ENCODE results near the gene FICD. TPM values are rescaled to one million over a fixed set of nuclear protein-coding genes. Genes with fewer than 3 reads are reported as not detected.
A peak's percentile ranks its signal among the peaks of the same experiment; 100 is the strongest.

Gene FICD
- total and polyA plus RNA-seq, 3 experiments from 2014 or later, result 5.2 to 5.9 (median 5.8) TPM

GRCh38 chr12:108491256-108491655 lies 23.8 kb upstream of the FICD start:
- Histone ChIP-seq H3K36me3 (ENCODE audit: insufficient read depth, low read length) (no peaks in the 10 kb centered on the region), H3K4me1 (ENCODE audit: insufficient read depth, low read length) (no peaks in the 10 kb centered on the region), H3K9me3 (ENCODE audit: low read length) (no peaks in the 10 kb centered on the region), H3K4me3 (ENCODE audit: low read length) (no peak overlapping the region), H3K27me3 (ENCODE audit: insufficient read depth, low read length, poor library complexity, severe bottlenecking) (no peaks in the 10 kb centered on the region), H3K27ac (ENCODE audit: low read depth, low read length) (no peak overlapping the region)
- no peak overlapping the region for H3K4me3 Mint-ChIP-seq
- CTCF ChIA-PET, result no interaction called here
- POLR2A ChIA-PET, result no interaction called here
- H3K9me3 Mint-ChIP-seq, result peaks cover 7 to 13% (median 10%) of the 10 kb centered on the region in 5 donors
- no peak for DNase-seq
- no peak overlapping the region for H3K27ac Mint-ChIP-seq
- H3K27me3 Mint-ChIP-seq, result peaks cover 32 to 72% of the 10 kb centered on the region in 2 donors
- H3K4me1 Mint-ChIP-seq, result no peaks in the 10 kb centered on the region
- H3K36me3 Mint-ChIP-seq, result peaks cover 0 to 14% (median 2%) of the 10 kb centered on the region in 3 donors

GRCh38 chr12:108495054-108495453 lies 20.0 kb upstream of the FICD start:
- no peaks in the 10 kb centered on the region for H3K9me3 ChIP-seq (ENCODE audit: low read length)
- Mint-ChIP-seq H3K27ac (no peak overlapping the region), H3K4me1 (no peaks in the 10 kb centered on the region), H3K4me3 (no peak overlapping the region), H3K36me3 (no peaks in the 10 kb centered on the region), H3K9me3 (peaks cover 0 to 2% (median 0%) of the 10 kb centered on the region in 5 donors), H3K27me3 (peaks cover 22 to 67% of the 10 kb centered on the region in 2 donors)
- ChIA-PET POLR2A (no interaction called here), CTCF (no interaction called here)
- H3K4me1 ChIP-seq (ENCODE audit: insufficient read depth, low read length), result no peaks in the 10 kb centered on the region
- H3K27me3 ChIP-seq (ENCODE audit: insufficient read depth, low read length, poor library complexity, severe bottlenecking), result no peaks in the 10 kb centered on the region
- peak in 1 of 5 donors; percentile 11 for DNase-seq
- no peak overlapping the region for H3K27ac ChIP-seq (ENCODE audit: low read depth, low read length)
- no peaks in the 10 kb centered on the region for H3K36me3 ChIP-seq (ENCODE audit: insufficient read depth, low read length)
- H3K4me3 ChIP-seq (ENCODE audit: low read length), result no peak overlapping the region

GRCh38 chr12:108495823-108496579 lies 19.1 kb upstream of the FICD start:
- DNase-seq, result no peak
- H3K36me3 ChIP-seq (ENCODE audit: insufficient read depth, low read length), result no peaks in the 10 kb centered on the region
- H3K9me3 ChIP-seq (ENCODE audit: low read length), result no peaks in the 10 kb centered on the region
- peaks cover 21 to 62% of the 10 kb centered on the region in 2 donors for H3K27me3 Mint-ChIP-seq
- H3K4me3 ChIP-seq (ENCODE audit: low read length), result no peak overlapping the region
- CTCF ChIA-PET, result interaction anchor here (1.0 kb wide), 1 partner anchor 13 kb away, joined by 3 read pairs; no protein-coding TSS in a partner anchor
- H3K27me3 ChIP-seq (ENCODE audit: insufficient read depth, low read length, poor library complexity, severe bottlenecking), result no peaks in the 10 kb centered on the region
- no peak overlapping the region for H3K27ac ChIP-seq (ENCODE audit: low read depth, low read length)
- no peaks in the 10 kb centered on the region for H3K4me1 Mint-ChIP-seq
- no peaks in the 10 kb centered on the region for H3K4me1 ChIP-seq (ENCODE audit: insufficient read depth, low read length)
- POLR2A ChIA-PET, result no interaction called here
- H3K36me3 Mint-ChIP-seq, result no peaks in the 10 kb centered on the region
- no peak overlapping the region for H3K27ac Mint-ChIP-seq
- peaks cover 0 to 2% (median 0%) of the 10 kb centered on the region in 5 donors for H3K9me3 Mint-ChIP-seq
- no peak overlapping the region for H3K4me3 Mint-ChIP-seq

- no peak for DNase-seq
- Histone ChIP-seq H3K9me3 (ENCODE audit: low read length) (no peaks in the 10 kb centered on the region), H3K36me3 (ENCODE audit: insufficient read depth, low read length) (no peaks in the 10 kb centered on the region), H3K27ac (ENCODE audit: low read depth, low read length) (no peak overlapping the region), H3K4me3 (ENCODE audit: low read length) (no peak overlapping the region), H3K4me1 (ENCODE audit: insufficient read depth, low read length) (no peaks in the 10 kb centered on the region), H3K27me3 (ENCODE audit: insufficient read depth, low read length, poor library complexity, severe bottlenecking) (no peaks in the 10 kb centered on the region)
- H3K4me1 Mint-ChIP-seq, result no peaks in the 10 kb centered on the region
- H3K27me3 Mint-ChIP-seq, result peaks cover 18 to 55% of the 10 kb centered on the region in 2 donors
- H3K9me3 Mint-ChIP-seq, result peaks cover 5 to 14% (median 13%) of the 10 kb centered on the region in 5 donors
- H3K27ac Mint-ChIP-seq, result no peak overlapping the region
- no peak overlapping the region for H3K4me3 Mint-ChIP-seq
- peaks cover 0 to 4% (median 1%) of the 10 kb centered on the region in 3 donors for H3K36me3 Mint-ChIP-seq
- CTCF ChIA-PET, result interaction anchor here (1.2 kb wide), 1 partner anchor 11 kb away, joined by 5 read pairs; no protein-coding TSS in a partner anchor
- POLR2A ChIA-PET, result no interaction called here
Measured at GRCh38 chr12:108498136-108498535, 16.9 kb upstream of the FICD start.

GRCh38 chr12:108502922-108503321 lies 12.2 kb upstream of the FICD start:
- no peak overlapping the region for H3K4me3 Mint-ChIP-seq
- peaks cover 0 to 7% (median 1%) of the 10 kb centered on the region in 3 donors for H3K36me3 Mint-ChIP-seq
- no peaks in the 10 kb centered on the region for H3K4me1 Mint-ChIP-seq
- no peak overlapping the region for H3K27ac ChIP-seq (ENCODE audit: low read depth, low read length)
- H3K36me3 ChIP-seq (ENCODE audit: insufficient read depth, low read length), result no peaks in the 10 kb centered on the region
- H3K4me3 ChIP-seq (ENCODE audit: low read length), result no peak overlapping the region
- H3K9me3 ChIP-seq (ENCODE audit: low read length), result peaks cover 5% of the 10 kb centered on the region
- DNase-seq, result no peak
- no peak overlapping the region for H3K27ac Mint-ChIP-seq
- ChIA-PET POLR2A (no interaction called here), CTCF (no interaction called here)
- peaks cover 17 to 51% of the 10 kb centered on the region in 2 donors for H3K27me3 Mint-ChIP-seq
- H3K4me1 ChIP-seq (ENCODE audit: insufficient read depth, low read length), result no peaks in the 10 kb centered on the region
- H3K9me3 Mint-ChIP-seq, result peaks cover 14 to 26% (median 24%) of the 10 kb centered on the region in 5 donors
- no peaks in the 10 kb centered on the region for H3K27me3 ChIP-seq (ENCODE audit: insufficient read depth, low read length, poor library complexity, severe bottlenecking)

GRCh38 chr12:108505129-108505528 lies 9.9 kb upstream of the FICD start:
- Mint-ChIP-seq H3K27me3 (peaks cover 11 to 41% of the 10 kb centered on the region in 2 donors), H3K4me1 (no peaks in the 10 kb centered on the region), H3K4me3 (no peak overlapping the region), H3K27ac (no peak overlapping the region), H3K36me3 (peaks cover 0 to 7% (median 1%) of the 10 kb centered on the region in 3 donors), H3K9me3 (peaks cover 14 to 26% (median 24%) of the 10 kb centered on the region in 5 donors)
- Histone ChIP-seq H3K4me3 (ENCODE audit: low read length) (no peak overlapping the region), H3K36me3 (ENCODE audit: insufficient read depth, low read length) (no peaks in the 10 kb centered on the region), H3K27me3 (ENCODE audit: insufficient read depth, low read length, poor library complexity, severe bottlenecking) (no peaks in the 10 kb centered on the region), H3K9me3 (ENCODE audit: low read length) (peaks cover 5% of the 10 kb centered on the region), H3K4me1 (ENCODE audit: insufficient read depth, low read length) (no peaks in the 10 kb centered on the region), H3K27ac (ENCODE audit: low read depth, low read length) (no peak overlapping the region)
- ChIA-PET POLR2A (no interaction called here), CTCF (no interaction called here)
- no peak for DNase-seq

- H3K4me1 Mint-ChIP-seq, result peaks cover 7 to 12% (median 10%) of the 10 kb centered on the region in 3 donors
- no peak overlapping the region for H3K4me3 Mint-ChIP-seq
- Histone ChIP-seq H3K9me3 (ENCODE audit: low read length) (peaks cover 5% of the 10 kb centered on the region), H3K27ac (ENCODE audit: low read depth, low read length) (no peak overlapping the region), H3K36me3 (ENCODE audit: insufficient read depth, low read length) (no peaks in the 10 kb centered on the region), H3K4me3 (ENCODE audit: low read length) (no peak overlapping the region), H3K4me1 (ENCODE audit: insufficient read depth, low read length) (no peaks in the 10 kb centered on the region), H3K27me3 (ENCODE audit: insufficient read depth, low read length, poor library complexity, severe bottlenecking) (no peaks in the 10 kb centered on the region)
- H3K27me3 Mint-ChIP-seq, result peaks cover 15 to 35% of the 10 kb centered on the region in 2 donors
- ChIA-PET CTCF (interaction anchor here (0.8 to 1.1 kb wide), 3 partner anchors 10 to 110 kb away, joined by 3 to 5 read pairs (median 3); no protein-coding TSS in a partner anchor), POLR2A (no interaction called here)
- H3K9me3 Mint-ChIP-seq, result peaks cover 10 to 14% (median 10%) of the 10 kb centered on the region in 5 donors
- peaks cover 0 to 3% (median 0%) of the 10 kb centered on the region in 3 donors for H3K36me3 Mint-ChIP-seq
- DNase-seq, result no peak
- peak overlapping the region in 1 of 8 donors; percentile 55 for H3K27ac Mint-ChIP-seq
Measured at GRCh38 chr12:108507971-108508642, 7.0 kb upstream of the FICD start.

- H3K27me3 Mint-ChIP-seq, result peaks cover 15 to 23% of the 10 kb centered on the region in 2 donors
- peak overlapping the region in 1 of 8 donors; percentile 21 for H3K27ac Mint-ChIP-seq
- H3K9me3 Mint-ChIP-seq, result no peaks in the 10 kb centered on the region
- no peaks in the 10 kb centered on the region for H3K36me3 Mint-ChIP-seq
- Histone ChIP-seq H3K4me1 (ENCODE audit: insufficient read depth, low read length) (no peaks in the 10 kb centered on the region), H3K9me3 (ENCODE audit: low read length) (no peaks in the 10 kb centered on the region), H3K27ac (ENCODE audit: low read depth, low read length) (no peak overlapping the region), H3K36me3 (ENCODE audit: insufficient read depth, low read length) (no peaks in the 10 kb centered on the region), H3K27me3 (ENCODE audit: insufficient read depth, low read length, poor library complexity, severe bottlenecking) (no peaks in the 10 kb centered on the region), H3K4me3 (ENCODE audit: low read length) (no peak overlapping the region)
- no peak for DNase-seq
- ChIA-PET POLR2A (no interaction called here), CTCF (no interaction called here)
- peaks cover 13 to 17% (median 15%) of the 10 kb centered on the region in 3 donors for H3K4me1 Mint-ChIP-seq
- no peak overlapping the region for H3K4me3 Mint-ChIP-seq
Measured at GRCh38 chr12:108509806-108510205, 5.3 kb upstream of the FICD start.
